HepG2 (cell line): ENCODE results near the gene ACACB. TPM values are rescaled to one million over a fixed set of nuclear protein-coding genes. Genes with fewer than 3 reads are reported as not detected.
A peak's percentile ranks its signal among the peaks of the same experiment; 100 is the strongest.

Experiments
- CREM ChIP-seq, 2 experiments: sonication (generic) in 1 of 2; formaldehyde crosslinking in 1 of 2; IDR thresholded peaks; 2 replicates each; pipeline versions ENCODE4 v1.4.0 to v1.6.1; 2016 to 2020; ENCODE audit warnings: antibody characterized with exemption in 1 of 2, mild to moderate bottlenecking in 1 of 2, missing genetic modification reagents in 1 of 2
- HNRNPLL ChIP-seq: fragments of 200-400 bp; formaldehyde crosslinking; IDR thresholded peaks from 2 replicates; pipeline ENCODE4 v1.6.1; 2017; ENCODE audit warnings: mild to moderate bottlenecking, low read depth, low read length; ENCODE audit not compliant: poor library complexity, severe bottlenecking
- NFE2L2 ChIP-seq: fragments of 150-350 bp; IDR thresholded peaks from 2 replicates; pipeline ENCODE4 v1.6.1; 2014; ENCODE audit warnings: low read length
- PPARG ChIP-seq: conservative IDR thresholded peaks from 2 replicates; pipeline ENCODE4 v1.6.1; 2016; ENCODE audit warnings: missing biosample characterization, missing genetic modification reagents
- TAF15 ChIP-seq: fragments of 200-400 bp; formaldehyde crosslinking; IDR thresholded peaks from one replicate; pipeline ENCODE4 v1.6.1; 2018; ENCODE audit warnings: mild to moderate bottlenecking, low read depth, low read length; ENCODE audit not compliant: poor library complexity, severe bottlenecking
- TEAD2 ChIP-seq: sonication (generic); formaldehyde crosslinking; IDR thresholded peaks from 2 replicates; pipeline ENCODE4 v1.9.0; 2021; ENCODE audit warnings: missing genetic modification reagents
- ZNF20 ChIP-seq: sonication (generic); formaldehyde crosslinking; IDR thresholded peaks from 2 replicates; pipeline ENCODE4 v1.4.0; 2020; ENCODE audit warnings: mild to moderate bottlenecking, moderate library complexity, missing genetic modification reagents
- ZNF343 ChIP-seq: sonication (generic); formaldehyde crosslinking; IDR thresholded peaks from 2 replicates; pipeline ENCODE4 v1.4.0; 2020; ENCODE audit warnings: mild to moderate bottlenecking, missing genetic modification reagents
- ZNF430 ChIP-seq: sonication (generic); formaldehyde crosslinking; IDR thresholded peaks from 2 replicates; pipeline ENCODE4 v1.9.0; 2021; ENCODE audit warnings: mild to moderate bottlenecking, missing genetic modification reagents
- ZNF441 ChIP-seq: sonication (generic); formaldehyde crosslinking; IDR thresholded peaks from 2 replicates; pipeline ENCODE4 v1.7.0; 2021; ENCODE audit warnings: missing genetic modification reagents, borderline replicate concordance
- ZNF496 ChIP-seq: sonication (generic); formaldehyde crosslinking; IDR thresholded peaks from 2 replicates; pipeline ENCODE4 v1.8.1; 2023; ENCODE audit warnings: mild to moderate bottlenecking, moderate library complexity, missing genetic modification reagents; ENCODE audit not compliant: insufficient replicate concordance
- polyA plus RNA-seq, 8 experiments: library from polyadenylated mRNA; depleted of rRNA in 3 of 8; stranded (reverse) in 7 of 8; unstranded in 1 of 8; fragments of >200 nt; fragmentation: Illumina TruSeq in 4 of 8; extraction: Trizol in 4 of 8; gene quantifications; 2 replicates each; pipeline versions ENCODE4 v1.2.1 to v1.2.3, GENCODE V29; 2011 to 2016; ENCODE audit warnings: low read depth in 4 of 8, missing spikeins in 1 of 8, mixed read lengths in 1 of 8; ENCODE audit not compliant: insufficient read depth in 1 of 8
- total RNA-seq, 5 experiments: library from RNA; depleted of rRNA; stranded (reverse); fragments of >200 nt; fragmentation: Illumina TruSeq; extraction: Trizol; gene quantifications; 2 replicates each; pipeline ENCODE4 v1.2.3, GENCODE V29; 2016; ENCODE audit warnings: low read depth in 1 of 5
- TF ChIP-seq, protein P1 (sequence below): sonication (generic); formaldehyde crosslinking; IDR thresholded peaks from 2 replicates; pipeline ENCODE4 v1.4.0; 2020; ENCODE audit warnings: missing genetic modification reagents, borderline replicate concordance
- TF ChIP-seq, protein P2 (sequence below): sonication (generic); formaldehyde crosslinking; IDR thresholded peaks from 2 replicates; pipeline ENCODE4 v1.4.0; 2020; ENCODE audit warnings: missing genetic modification reagents, borderline replicate concordance
- TF ChIP-seq, protein P3 (sequence below): sonication (generic); formaldehyde crosslinking; IDR thresholded peaks from 2 replicates; pipeline ENCODE4 v1.4.0; 2020; ENCODE audit warnings: missing genetic modification reagents, mild to moderate bottlenecking, borderline replicate concordance
- TF ChIP-seq, protein P4 (sequence below): IDR thresholded peaks from 2 replicates; pipeline ENCODE4 v1.6.1; 2016; ENCODE audit warnings: missing compliant biosample characterization, missing genetic modification reagents, borderline replicate concordance

The ACACB gene
- total and polyA plus RNA-seq, 2 of the 13 experiments (the other 11 are each of a cell fraction or from before 2014, with no cell fraction given), result 6.2 to 8.6 TPM

DNA sequence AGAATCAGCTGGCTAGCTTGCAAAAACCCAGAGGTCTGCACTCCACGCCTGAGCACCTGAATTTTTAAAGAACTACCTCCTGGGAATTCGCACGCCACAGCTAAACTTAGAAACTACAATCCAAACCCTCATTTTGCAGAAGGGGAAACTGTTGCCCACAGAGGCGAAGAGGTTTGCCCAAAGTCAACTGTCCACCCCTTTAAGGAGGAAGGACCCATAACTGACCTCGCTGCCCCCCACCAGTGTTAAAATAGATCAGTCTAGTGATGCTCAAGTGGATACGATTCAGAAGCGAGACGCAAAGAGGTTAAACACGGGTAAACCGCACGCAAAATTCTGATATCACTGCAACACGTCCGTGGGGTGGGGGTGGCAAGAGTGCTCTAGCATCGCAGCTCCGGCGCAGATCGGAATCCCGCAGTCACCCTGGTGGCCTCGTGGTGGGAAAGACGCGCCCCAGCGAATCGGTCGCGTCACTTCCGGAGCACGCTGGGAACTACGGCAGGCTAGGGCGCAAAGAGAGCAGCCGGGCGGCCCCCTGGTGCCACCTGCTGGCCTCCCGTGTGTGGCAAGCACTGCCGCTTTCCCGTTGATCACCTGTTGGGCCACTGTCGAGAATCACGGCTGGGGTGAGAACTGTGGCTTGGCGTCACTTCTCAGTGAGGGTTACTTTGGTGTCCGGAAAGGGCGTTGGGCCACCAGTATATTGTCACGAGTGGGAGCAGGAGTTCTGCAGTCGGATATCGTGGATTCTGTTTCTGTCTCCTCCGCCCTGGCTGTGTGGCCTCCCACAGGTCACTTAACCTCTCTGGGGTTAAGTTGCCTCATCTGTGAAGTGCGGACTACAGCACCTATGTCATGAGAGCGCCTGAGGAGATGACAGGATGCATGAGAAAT, 23.1 kb upstream of the ACACB start, which contains the start of gene ALKBH2 (continued):
- TF ChIP-seq, protein P1, sequence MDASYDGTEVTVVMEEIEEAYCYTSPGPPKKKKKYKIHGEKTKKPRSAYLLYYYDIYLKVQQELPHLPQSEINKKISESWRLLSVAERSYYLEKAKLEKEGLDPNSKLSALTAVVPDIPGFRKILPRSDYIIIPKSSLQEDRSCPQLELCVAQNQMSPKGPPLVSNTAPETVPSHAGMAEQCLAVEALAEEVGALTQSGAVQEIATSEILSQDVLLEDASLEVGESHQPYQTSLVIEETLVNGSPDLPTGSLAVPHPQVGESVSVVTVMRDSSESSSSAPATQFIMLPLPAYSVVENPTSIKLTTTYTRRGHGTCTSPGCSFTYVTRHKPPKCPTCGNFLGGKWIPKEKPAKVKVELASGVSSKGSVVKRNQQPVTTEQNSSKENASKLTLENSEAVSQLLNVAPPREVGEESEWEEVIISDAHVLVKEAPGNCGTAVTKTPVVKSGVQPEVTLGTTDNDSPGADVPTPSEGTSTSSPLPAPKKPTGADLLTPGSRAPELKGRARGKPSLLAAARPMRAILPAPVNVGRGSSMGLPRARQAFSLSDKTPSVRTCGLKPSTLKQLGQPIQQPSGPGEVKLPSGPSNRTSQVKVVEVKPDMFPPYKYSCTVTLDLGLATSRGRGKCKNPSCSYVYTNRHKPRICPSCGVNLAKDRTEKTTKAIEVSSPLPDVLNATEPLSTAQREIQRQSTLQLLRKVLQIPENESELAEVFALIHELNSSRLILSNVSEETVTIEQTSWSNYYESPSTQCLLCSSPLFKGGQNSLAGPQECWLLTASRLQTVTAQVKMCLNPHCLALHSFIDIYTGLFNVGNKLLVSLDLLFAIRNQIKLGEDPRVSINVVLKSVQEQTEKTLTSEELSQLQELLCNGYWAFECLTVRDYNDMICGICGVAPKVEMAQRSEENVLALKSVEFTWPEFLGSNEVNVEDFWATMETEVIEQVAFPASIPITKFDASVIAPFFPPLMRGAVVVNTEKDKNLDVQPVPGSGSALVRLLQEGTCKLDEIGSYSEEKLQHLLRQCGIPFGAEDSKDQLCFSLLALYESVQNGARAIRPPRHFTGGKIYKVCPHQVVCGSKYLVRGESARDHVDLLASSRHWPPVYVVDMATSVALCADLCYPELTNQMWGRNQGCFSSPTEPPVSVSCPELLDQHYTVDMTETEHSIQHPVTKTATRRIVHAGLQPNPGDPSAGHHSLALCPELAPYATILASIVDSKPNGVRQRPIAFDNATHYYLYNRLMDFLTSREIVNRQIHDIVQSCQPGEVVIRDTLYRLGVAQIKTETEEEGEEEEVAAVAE (CRISPR knock-in tag), result peak; percentile 69
- TF ChIP-seq PPARG (peak; percentile 72), TEAD2 (CRISPR knock-in tag) (peak; percentile 86; the same call in 1 of the 2 replicates), TAF15 (no peak), ZNF20 (CRISPR knock-in tag) (no peak), CREM (IDR thresholded peaks at IDR 0.05) (peak; percentile 93), CREM (CRISPR knock-in tag; IDR thresholded peaks at IDR 0.05) (peak; percentile 52; the same call in 1 of the 2 replicates), ZNF343 (CRISPR knock-in tag) (peak; percentile 96), NFE2L2 (no peak), ZNF430 (CRISPR knock-in tag) (peak; percentile 93), ZNF441 (peak; percentile 82), HNRNPLL (peak; percentile 95), ZNF496 (CRISPR knock-in tag) (no peak)
- TF ChIP-seq, protein P2, sequence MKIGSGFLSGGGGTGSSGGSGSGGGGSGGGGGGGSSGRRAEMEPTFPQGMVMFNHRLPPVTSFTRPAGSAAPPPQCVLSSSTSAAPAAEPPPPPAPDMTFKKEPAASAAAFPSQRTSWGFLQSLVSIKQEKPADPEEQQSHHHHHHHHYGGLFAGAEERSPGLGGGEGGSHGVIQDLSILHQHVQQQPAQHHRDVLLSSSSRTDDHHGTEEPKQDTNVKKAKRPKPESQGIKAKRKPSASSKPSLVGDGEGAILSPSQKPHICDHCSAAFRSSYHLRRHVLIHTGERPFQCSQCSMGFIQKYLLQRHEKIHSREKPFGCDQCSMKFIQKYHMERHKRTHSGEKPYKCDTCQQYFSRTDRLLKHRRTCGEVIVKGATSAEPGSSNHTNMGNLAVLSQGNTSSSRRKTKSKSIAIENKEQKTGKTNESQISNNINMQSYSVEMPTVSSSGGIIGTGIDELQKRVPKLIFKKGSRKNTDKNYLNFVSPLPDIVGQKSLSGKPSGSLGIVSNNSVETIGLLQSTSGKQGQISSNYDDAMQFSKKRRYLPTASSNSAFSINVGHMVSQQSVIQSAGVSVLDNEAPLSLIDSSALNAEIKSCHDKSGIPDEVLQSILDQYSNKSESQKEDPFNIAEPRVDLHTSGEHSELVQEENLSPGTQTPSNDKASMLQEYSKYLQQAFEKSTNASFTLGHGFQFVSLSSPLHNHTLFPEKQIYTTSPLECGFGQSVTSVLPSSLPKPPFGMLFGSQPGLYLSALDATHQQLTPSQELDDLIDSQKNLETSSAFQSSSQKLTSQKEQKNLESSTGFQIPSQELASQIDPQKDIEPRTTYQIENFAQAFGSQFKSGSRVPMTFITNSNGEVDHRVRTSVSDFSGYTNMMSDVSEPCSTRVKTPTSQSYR (CRISPR knock-in tag), result peak; percentile 71; the same call in 1 of the 2 replicates
- TF ChIP-seq, protein P3, sequence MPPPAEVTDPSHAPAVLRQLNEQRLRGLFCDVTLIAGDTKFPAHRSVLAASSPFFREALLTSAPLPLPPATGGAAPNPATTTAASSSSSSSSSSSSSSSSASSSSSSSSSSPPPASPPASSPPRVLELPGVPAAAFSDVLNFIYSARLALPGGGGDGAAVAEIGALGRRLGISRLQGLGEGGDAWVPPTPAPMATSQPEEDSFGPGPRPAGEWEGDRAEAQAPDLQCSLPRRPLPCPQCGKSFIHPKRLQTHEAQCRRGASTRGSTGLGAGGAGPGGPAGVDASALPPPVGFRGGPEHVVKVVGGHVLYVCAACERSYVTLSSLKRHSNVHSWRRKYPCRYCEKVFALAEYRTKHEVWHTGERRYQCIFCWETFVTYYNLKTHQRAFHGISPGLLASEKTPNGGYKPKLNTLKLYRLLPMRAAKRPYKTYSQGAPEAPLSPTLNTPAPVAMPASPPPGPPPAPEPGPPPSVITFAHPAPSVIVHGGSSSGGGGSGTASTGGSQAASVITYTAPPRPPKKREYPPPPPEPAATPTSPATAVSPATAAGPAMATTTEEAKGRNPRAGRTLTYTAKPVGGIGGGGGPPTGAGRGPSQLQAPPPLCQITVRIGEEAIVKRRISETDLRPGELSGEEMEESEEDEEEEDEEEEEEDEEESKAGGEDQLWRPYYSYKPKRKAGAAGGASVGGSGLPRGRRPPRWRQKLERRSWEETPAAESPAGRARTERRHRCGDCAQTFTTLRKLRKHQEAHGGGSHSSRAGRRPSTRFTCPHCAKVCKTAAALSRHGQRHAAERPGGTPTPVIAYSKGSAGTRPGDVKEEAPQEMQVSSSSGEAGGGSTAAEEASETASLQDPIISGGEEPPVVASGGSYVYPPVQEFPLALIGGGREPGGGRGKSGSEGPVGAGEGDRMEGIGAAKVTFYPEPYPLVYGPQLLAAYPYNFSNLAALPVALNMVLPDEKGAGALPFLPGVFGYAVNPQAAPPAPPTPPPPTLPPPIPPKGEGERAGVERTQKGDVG (CRISPR knock-in tag), result peak; percentile 87
- TF ChIP-seq, protein P4, sequence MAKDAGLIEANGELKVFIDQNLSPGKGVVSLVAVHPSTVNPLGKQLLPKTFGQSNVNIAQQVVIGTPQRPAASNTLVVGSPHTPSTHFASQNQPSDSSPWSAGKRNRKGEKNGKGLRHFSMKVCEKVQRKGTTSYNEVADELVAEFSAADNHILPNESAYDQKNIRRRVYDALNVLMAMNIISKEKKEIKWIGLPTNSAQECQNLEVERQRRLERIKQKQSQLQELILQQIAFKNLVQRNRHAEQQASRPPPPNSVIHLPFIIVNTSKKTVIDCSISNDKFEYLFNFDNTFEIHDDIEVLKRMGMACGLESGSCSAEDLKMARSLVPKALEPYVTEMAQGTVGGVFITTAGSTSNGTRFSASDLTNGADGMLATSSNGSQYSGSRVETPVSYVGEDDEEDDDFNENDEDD, result peak; percentile 99
